Inferior parietal cortex (tissue), 1 donor: ENCODE data around the gene CKMT1A.
"Not testable (repeated sequence)": the region's sequence is repeated elsewhere in the genome, so short reads cannot be mapped to it uniquely, and the experiment has no call there.

Experiments used
- DNase-seq: peaks from one replicate; pipeline ENCODE4 v3.0.0-alpha.2; 2016; ENCODE audit errors: extremely low spot score

CKMT1A gene

GRCh38 chr15:43693148-43694022, at the start of gene CKMT1A:
TSS of gene CKMT1A (plus strand) at chr15:43693859. CDS start at chr15:43694051, 192 bp downstream.
- DNase-seq, result not testable (repeated sequence)

GRCh38 chr15:43648649-43649429, 44.8 kb upstream of the CKMT1A start, which contains the start of gene CATSPER2:
TSS of gene CATSPER2 (minus strand) at chr15:43648844. CDS start at chr15:43648061, 783 bp downstream.
- no peak for DNase-seq

- DNase-seq, result not testable (repeated sequence)
These were observed 44.2 kb upstream of the CKMT1A start for GRCh38 chr15:43649430-43649926.

- DNase-seq, result not testable (repeated sequence)
These were observed 33.9 kb upstream of the CKMT1A start for GRCh38 chr15:43659727-43660126.

- not testable (repeated sequence) for DNase-seq
These were observed 31.4 kb upstream of the CKMT1A start for GRCh38 chr15:43662293-43662692.

- DNase-seq, result not testable (repeated sequence)
These were observed 30.3 kb upstream of the CKMT1A start for GRCh38 chr15:43663333-43663732.

GRCh38 chr15:43666177-43666576, 27.5 kb upstream of the CKMT1A start:
- not testable (repeated sequence) for DNase-seq

- DNase-seq, result not testable (repeated sequence)
These were observed 19.5 kb upstream of the CKMT1A start for GRCh38 chr15:43674175-43674574.

GRCh38 chr15:43689604-43690301, 3.9 kb upstream of the CKMT1A start:
- DNase-seq, result not testable (repeated sequence)

GRCh38 chr15:43692679-43693078, 980 bp upstream of the CKMT1A start:
- DNase-seq, result not testable (repeated sequence)

GRCh38 chr15:43702174-43702573, 8.5 kb downstream of the CKMT1A start:
- peak; percentile 2 for DNase-seq

- DNase-seq, result no peak
These were observed 9.2 kb downstream of the CKMT1A start for GRCh38 chr15:43702701-43703424.

GRCh38 chr15:43710431-43711131, 16.9 kb downstream of the CKMT1A start:
- not testable (repeated sequence) for DNase-seq

GRCh38 chr15:43723151-43723550, 29.5 kb downstream of the CKMT1A start:
- no peak for DNase-seq

- not testable (repeated sequence) for DNase-seq
These were observed 32.6 kb downstream of the CKMT1A start for GRCh38 chr15:43726306-43726705.

GRCh38 chr15:43728053-43728725, 34.5 kb downstream of the CKMT1A start:
- peak; percentile 39 for DNase-seq

- DNase-seq, result no peak
These were observed 41.8 kb downstream of the CKMT1A start for GRCh38 chr15:43735416-43735815.

- peak; percentile 88 for DNase-seq
These were observed 52.7 kb downstream of the CKMT1A start, which contains the start of gene PDIA3 for GRCh38 chr15:43746245-43746902. TSS of gene PDIA3 (plus strand) at chr15:43746438. CDS start at chr15:43746540, 102 bp downstream.

- DNase-seq, result not testable (repeated sequence)
These were observed 53.2 kb downstream of the CKMT1A start for GRCh38 chr15:43746903-43747309.
